ENCODE results near the gene ARF5.
A peak's percentile ranks its signal among the peaks of the same experiment; 100 is the strongest.
"Not testable (repeated sequence)": the region's sequence is repeated elsewhere in the genome, so short reads cannot be mapped to it uniquely, and the experiment has no call there.

The ARF5 gene
- 31.9 to 67.0 (median 48.7) reads per million in 18 experiments for total RNA-seq

DNA sequence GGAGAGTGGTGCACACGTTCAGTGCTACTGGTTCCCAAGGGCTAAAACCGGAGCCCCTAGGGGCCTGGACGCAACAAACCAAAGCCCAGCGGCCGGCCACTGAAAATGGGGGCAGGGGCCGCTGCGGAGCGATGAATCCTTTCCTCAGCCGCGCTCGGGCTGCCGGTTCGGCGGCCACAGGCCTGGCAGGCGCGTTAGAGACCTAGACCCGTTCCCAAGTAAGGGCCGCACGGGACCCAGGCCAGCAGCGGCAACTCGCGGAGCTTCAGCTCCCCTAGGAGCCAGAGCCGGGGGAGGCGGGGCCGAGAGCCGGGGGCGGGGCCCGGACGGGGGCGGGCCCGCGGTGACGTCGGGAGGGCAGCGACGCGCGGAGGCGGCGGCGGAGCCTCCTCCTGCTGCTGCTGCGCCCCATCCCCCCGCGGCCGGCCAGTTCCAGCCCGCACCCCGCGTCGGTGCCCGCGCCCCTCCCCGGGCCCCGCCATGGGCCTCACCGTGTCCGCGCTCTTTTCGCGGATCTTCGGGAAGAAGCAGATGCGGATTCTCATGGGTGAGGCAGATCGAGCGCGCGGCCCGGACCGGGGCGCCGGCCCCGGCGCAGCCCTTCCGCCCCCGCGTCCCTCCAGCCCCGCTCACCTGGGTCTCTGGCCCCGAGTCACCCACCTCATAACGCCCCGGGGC, at the start of gene ARF5:
ARF5 (plus strand) TSS at position 393 of the 678 bp plus-strand sequence; CDS start at position 481, 88 bp downstream.
- DNase-seq = peak; percentile 84 to 89

DNA sequence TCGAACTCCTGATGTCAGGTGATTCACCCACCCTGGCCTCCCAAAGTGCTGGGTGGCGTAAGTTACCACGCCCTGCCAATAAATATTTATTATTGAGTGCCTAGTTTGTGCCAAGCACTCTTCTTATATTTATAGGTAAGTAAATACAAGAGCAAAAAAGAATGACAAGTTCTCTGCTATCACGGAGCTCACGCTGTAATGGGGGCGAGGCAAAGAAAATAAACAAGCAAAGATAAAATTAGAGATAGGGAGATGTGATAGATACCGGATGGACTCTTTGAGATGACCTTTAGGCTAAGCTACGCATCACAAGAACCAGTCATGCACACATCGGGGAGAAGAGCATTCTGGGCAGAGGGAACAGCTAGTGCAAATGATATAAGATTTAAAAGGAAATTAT, 49.1 kb upstream of the ARF5 start:
- DNase-seq = no peak

GRCh38 chr7:127540461-127540860, 47.8 kb upstream of the ARF5 start:
- not testable (repeated sequence) for DNase-seq

DNA sequence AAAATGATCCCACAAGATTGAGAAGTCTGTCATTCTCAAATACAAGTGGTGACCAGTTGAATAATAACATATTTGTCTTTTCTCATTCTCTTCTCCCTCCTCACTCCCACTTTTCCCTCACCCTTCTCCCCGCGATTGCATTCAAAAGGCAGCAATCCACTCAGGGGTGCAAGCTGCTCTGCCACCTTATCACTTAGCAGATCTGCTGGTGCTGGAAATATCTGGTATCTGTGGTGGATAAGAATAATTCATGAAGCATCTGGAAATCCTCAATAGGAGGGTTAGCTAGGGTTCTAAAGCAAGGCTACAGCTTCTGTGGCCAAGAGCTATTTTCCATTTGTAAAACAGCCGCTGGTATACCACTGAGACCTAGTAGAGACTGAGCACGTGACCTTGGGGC, 46.7 kb upstream of the ARF5 start:
- DNase-seq = no peak

DNA sequence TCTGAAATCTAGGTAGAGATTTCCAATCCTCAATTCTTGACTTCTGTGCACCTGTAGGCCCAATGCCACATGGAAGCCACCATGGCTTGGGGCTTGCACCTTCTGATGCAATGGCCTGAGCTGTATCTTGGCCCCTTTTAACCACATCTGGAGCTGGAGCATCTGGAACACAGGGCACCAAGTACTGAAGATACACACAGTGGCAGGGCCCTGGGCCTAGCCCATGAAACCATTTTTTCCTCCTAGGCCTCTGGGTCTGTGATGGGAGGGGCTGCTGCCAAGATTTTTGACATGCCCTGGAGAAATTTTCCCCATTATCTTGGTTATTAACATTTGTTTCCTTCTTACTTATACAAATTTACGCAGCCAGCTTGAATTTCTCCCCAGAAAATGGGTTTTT, 41.9 kb upstream of the ARF5 start:
- no peak for DNase-seq

- no peak for DNase-seq
Measured at GRCh38 chr7:127550247-127550646, 38.0 kb upstream of the ARF5 start.

- no peak for DNase-seq
Measured at GRCh38 chr7:127551941-127552340, 36.3 kb upstream of the ARF5 start.

- DNase-seq = no peak
Measured at GRCh38 chr7:127556404-127556803, 31.8 kb upstream of the ARF5 start.

DNA sequence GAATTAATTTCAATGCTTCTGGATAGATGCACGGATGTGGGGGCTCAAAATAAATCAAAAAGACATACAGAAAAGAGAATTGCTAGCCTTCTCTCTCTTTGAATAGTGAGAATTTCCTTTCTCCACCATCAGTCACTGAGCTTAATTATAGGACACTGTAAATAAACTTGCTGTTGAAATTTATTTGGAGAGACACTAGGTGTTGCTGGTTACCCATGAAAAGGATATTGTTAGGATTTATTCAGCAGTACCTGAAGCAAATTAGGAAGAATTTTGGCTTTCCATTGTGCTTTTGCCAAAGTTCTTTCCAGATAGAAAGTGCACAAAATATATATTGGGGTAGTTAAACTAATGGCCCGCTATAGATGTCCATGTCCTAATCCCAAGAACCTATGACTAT, 30.4 kb upstream of the ARF5 start:
- no peak for DNase-seq

GRCh38 chr7:127566242-127566641, 22.0 kb upstream of the ARF5 start:
- no peak for DNase-seq

DNA sequence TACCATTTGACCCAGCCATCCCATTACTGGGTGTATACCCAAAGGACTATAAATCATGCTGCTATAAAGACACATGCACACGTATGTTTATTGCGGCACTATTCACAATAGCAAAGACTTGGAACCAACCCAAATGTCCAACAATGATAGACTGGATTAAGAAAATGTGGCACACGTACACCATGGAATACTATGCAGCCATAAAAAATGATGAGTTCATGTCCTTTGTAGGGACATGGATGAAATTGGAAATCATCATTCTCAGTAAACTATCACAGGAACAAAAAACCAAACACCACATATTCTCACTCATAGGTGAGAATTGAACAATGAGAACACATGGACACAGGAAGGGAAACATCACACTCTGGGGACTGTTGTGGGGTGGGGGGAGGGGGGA, 20.2 kb upstream of the ARF5 start:
- not testable (repeated sequence) for DNase-seq

GRCh38 chr7:127571741-127572505, 16.3 kb upstream of the ARF5 start:
- DNase-seq = no peak

- DNase-seq = no peak
Measured at GRCh38 chr7:127578036-127578684, 10.1 kb upstream of the ARF5 start.

GRCh38 chr7:127578711-127579275, 9.4 kb upstream of the ARF5 start:
- DNase-seq = no peak

- no peak for DNase-seq
Measured at GRCh38 chr7:127580612-127581011, 7.6 kb upstream of the ARF5 start.

- DNase-seq = no peak
Measured at GRCh38 chr7:127581716-127582115, 6.5 kb upstream of the ARF5 start.

DNA sequence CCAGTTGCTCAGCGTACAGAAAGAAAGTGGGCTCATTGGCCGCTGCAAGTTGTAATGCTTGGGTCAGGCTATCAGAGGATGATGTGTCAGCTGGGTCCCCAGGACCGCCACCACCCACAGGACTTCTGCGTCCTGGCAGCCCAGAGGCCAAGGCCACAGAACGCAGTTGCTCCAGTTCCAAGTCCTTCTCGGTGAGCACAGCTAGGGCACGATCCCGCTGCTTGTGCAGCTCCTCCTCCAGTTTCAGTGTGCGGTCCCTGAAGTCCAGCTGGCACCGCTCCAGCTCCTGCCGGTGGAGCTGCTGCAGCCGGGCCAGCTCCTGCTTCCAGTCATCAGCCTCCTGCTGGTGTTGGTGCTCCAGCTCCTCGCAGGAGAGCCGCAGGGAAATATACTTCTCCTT, 5.8 kb upstream of the ARF5 start:
- DNase-seq = no peak

DNA sequence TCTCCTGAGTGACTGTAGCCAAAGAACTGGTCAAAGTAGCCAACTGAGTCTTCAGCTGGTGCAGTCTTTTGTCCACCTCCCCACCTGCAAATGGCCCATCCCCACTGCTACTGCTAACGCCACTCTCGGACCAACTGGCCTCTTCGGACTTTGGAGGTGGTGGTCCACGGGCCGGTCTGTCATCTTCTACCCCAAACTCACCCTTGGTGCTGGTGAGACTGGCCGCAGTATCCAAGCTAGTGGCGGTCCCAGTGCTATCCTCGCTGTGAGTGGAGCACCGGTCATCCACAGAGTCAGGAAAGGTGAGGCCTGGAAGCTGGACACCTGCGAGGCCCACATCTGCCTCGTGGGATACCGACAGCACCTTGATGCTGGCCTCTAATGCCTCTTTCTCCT, 3.6 kb upstream of the ARF5 start:
- DNase-seq = no peak

GRCh38 chr7:127585044-127585953, 2.9 kb upstream of the ARF5 start, which contains the start of gene GCC1:
GCC1 (minus strand) TSS chr7:127585596; CDS start chr7:127585182, 414 bp downstream.
- DNase-seq = peak; percentile 93 to 96

GRCh38 chr7:127586346-127586745, 1.9 kb upstream of the ARF5 start:
- no peak for DNase-seq

GRCh38 chr7:127587663-127588018, 570 bp upstream of the ARF5 start:
- peak in 1 of 2 donors; percentile 13 for DNase-seq
